HG02798 (cell line): ENCODE data around the gene ACAA2.
"Not testable (repeated sequence)": the region's sequence is repeated elsewhere in the genome, so short reads cannot be mapped to it uniquely, and the experiment has no call there.

Experiments used
- ATAC-seq: cut with Tn5 transposase; IDR thresholded peaks from one replicate; pipeline ENCODE4 v1.9.1; 2021; ENCODE audit warnings: mild to moderate bottlenecking; ENCODE audit not compliant: unreplicated experiment, poor library complexity

ACAA2 gene

GRCh38 chr18:49815927-49816326 lies 2.6 kb upstream of the ACAA2 start:
- ATAC-seq = no peak

GRCh38 chr18:49814147-49814499 lies 790 bp upstream of the ACAA2 start:
- peak; percentile 20 for ATAC-seq

- ATAC-seq = peak; percentile 23
Observed at GRCh38 chr18:49813069-49813318, 339 bp downstream of the ACAA2 start.

GRCh38 chr18:49812286-49813068 lies 856 bp downstream of the ACAA2 start:
- no peak for ATAC-seq

GRCh38 chr18:49811151-49811938 lies 2.0 kb downstream of the ACAA2 start:
- ATAC-seq = no peak

- not testable (repeated sequence) for ATAC-seq
Observed at GRCh38 chr18:49808553-49809191, 4.7 kb downstream of the ACAA2 start.

GRCh38 chr18:49804096-49804495 lies 9.2 kb downstream of the ACAA2 start:
- no peak for ATAC-seq

- ATAC-seq = no peak
Observed at GRCh38 chr18:49802623-49803022, 10.7 kb downstream of the ACAA2 start.

GRCh38 chr18:49800491-49800890 lies 12.8 kb downstream of the ACAA2 start:
- not testable (repeated sequence) for ATAC-seq

- not testable (repeated sequence) for ATAC-seq
Observed at GRCh38 chr18:49799806-49800205, 13.5 kb downstream of the ACAA2 start.

GRCh38 chr18:49798001-49798400 lies 15.3 kb downstream of the ACAA2 start:
- ATAC-seq = no peak

- ATAC-seq = no peak
Observed at GRCh38 chr18:49795612-49796552, 17.5 kb downstream of the ACAA2 start.

GRCh38 chr18:49794743-49795142 lies 18.6 kb downstream of the ACAA2 start:
- ATAC-seq = no peak

GRCh38 chr18:49789560-49790134 lies 23.7 kb downstream of the ACAA2 start:
- not testable (repeated sequence) for ATAC-seq

- ATAC-seq = peak; percentile 64
Observed at GRCh38 chr18:49788327-49788898, 24.9 kb downstream of the ACAA2 start.

- ATAC-seq = no peak
Observed at GRCh38 chr18:49786019-49786720, 27.2 kb downstream of the ACAA2 start.

GRCh38 chr18:49784427-49785185 lies 28.7 kb downstream of the ACAA2 start:
- no peak for ATAC-seq

GRCh38 chr18:49783631-49784030 lies 29.7 kb downstream of the ACAA2 start:
- ATAC-seq = not testable (repeated sequence)
